ENCODE results near the gene GDAP1L1.
"Not testable (repeated sequence)": the region's sequence is repeated elsewhere in the genome, so short reads cannot be mapped to it uniquely, and the experiment has no call there.

Gene GDAP1L1

GRCh38 chr20:44221368-44221954 lies 25.6 kb upstream of the GDAP1L1 start:
- no peak overlapping the region for H3K9ac ChIP-seq (ENCODE audit: low read length)
- H3K4me3 ChIP-seq (ENCODE audit: low read length) = no peak overlapping the region
- no peaks in the 10 kb centered on the region for H3K27me3 ChIP-seq (replicated peaks; ENCODE audit: control insufficient read depth, insufficient read depth, low read length)
- no peak for DNase-seq (ENCODE audit: low read depth)
- no peaks in the 10 kb centered on the region for H3K36me3 ChIP-seq (ENCODE audit: control insufficient read depth, insufficient read depth, low read length, severe bottlenecking)
- H3K4me1 ChIP-seq (ENCODE audit: control insufficient read depth, insufficient read depth, low read length) = peaks cover 13% of the 10 kb centered on the region
- no peaks in the 10 kb centered on the region for H3K9me3 ChIP-seq (ENCODE audit: control insufficient read depth, low read length)

- H3K9me3 ChIP-seq (ENCODE audit: control insufficient read depth, low read length) = no peaks in the 10 kb centered on the region
These were observed 25.1 kb upstream of the GDAP1L1 start for GRCh38 chr20:44222027-44222426.

GRCh38 chr20:44222633-44223368 lies 24.3 kb upstream of the GDAP1L1 start:
- Histone ChIP-seq H3K9me3 (ENCODE audit: control insufficient read depth, low read length) (no peaks in the 10 kb centered on the region), H3K36me3 (ENCODE audit: control insufficient read depth, insufficient read depth, low read length, severe bottlenecking) (no peaks in the 10 kb centered on the region), H3K9ac (ENCODE audit: low read length) (no peak overlapping the region), H3K27me3 (replicated peaks; ENCODE audit: control insufficient read depth, insufficient read depth, low read length) (no peaks in the 10 kb centered on the region), H3K4me3 (ENCODE audit: low read length) (no peak overlapping the region), H3K4me1 (ENCODE audit: control insufficient read depth, insufficient read depth, low read length) (peaks cover 10% of the 10 kb centered on the region)
- no peak for DNase-seq (ENCODE audit: low read depth)

More at GRCh38 chr20:44222027-44222426, 25.1 kb upstream of the GDAP1L1 start:
- no peak overlapping the region for H3K4me3 ChIP-seq (ENCODE audit: low read length)
- no peak for DNase-seq (ENCODE audit: low read depth)
- H3K9ac ChIP-seq (ENCODE audit: low read length) = no peak overlapping the region
- H3K4me1 ChIP-seq (ENCODE audit: control insufficient read depth, insufficient read depth, low read length) = peaks cover 13% of the 10 kb centered on the region
- no peaks in the 10 kb centered on the region for H3K36me3 ChIP-seq (ENCODE audit: control insufficient read depth, insufficient read depth, low read length, severe bottlenecking)
- H3K27me3 ChIP-seq (replicated peaks; ENCODE audit: control insufficient read depth, insufficient read depth, low read length) = no peaks in the 10 kb centered on the region

GRCh38 chr20:44223721-44224120 lies 23.4 kb upstream of the GDAP1L1 start:
- Histone ChIP-seq H3K36me3 (ENCODE audit: control insufficient read depth, insufficient read depth, low read length, severe bottlenecking) (no peaks in the 10 kb centered on the region), H3K4me1 (ENCODE audit: control insufficient read depth, insufficient read depth, low read length) (peaks cover 2% of the 10 kb centered on the region), H3K27me3 (replicated peaks; ENCODE audit: control insufficient read depth, insufficient read depth, low read length) (no peaks in the 10 kb centered on the region), H3K9me3 (ENCODE audit: control insufficient read depth, low read length) (no peaks in the 10 kb centered on the region), H3K9ac (ENCODE audit: low read length) (no peak overlapping the region), H3K4me3 (ENCODE audit: low read length) (no peak overlapping the region)
- no peak for DNase-seq (ENCODE audit: low read depth)

GRCh38 chr20:44224637-44225036 lies 22.5 kb upstream of the GDAP1L1 start:
- Histone ChIP-seq H3K36me3 (ENCODE audit: control insufficient read depth, insufficient read depth, low read length, severe bottlenecking) (no peaks in the 10 kb centered on the region), H3K4me3 (ENCODE audit: low read length) (no peak overlapping the region), H3K4me1 (ENCODE audit: control insufficient read depth, insufficient read depth, low read length) (no peaks in the 10 kb centered on the region), H3K27me3 (replicated peaks; ENCODE audit: control insufficient read depth, insufficient read depth, low read length) (no peaks in the 10 kb centered on the region), H3K9me3 (ENCODE audit: control insufficient read depth, low read length) (no peaks in the 10 kb centered on the region), H3K9ac (ENCODE audit: low read length) (no peak overlapping the region)
- no peak for DNase-seq (ENCODE audit: low read depth)

- H3K27me3 ChIP-seq (replicated peaks; ENCODE audit: control insufficient read depth, insufficient read depth, low read length) = no peaks in the 10 kb centered on the region
- H3K9me3 ChIP-seq (ENCODE audit: control insufficient read depth, low read length) = no peaks in the 10 kb centered on the region
- no peak overlapping the region for H3K9ac ChIP-seq (ENCODE audit: low read length)
- H3K36me3 ChIP-seq (ENCODE audit: control insufficient read depth, insufficient read depth, low read length, severe bottlenecking) = no peaks in the 10 kb centered on the region
- H3K4me1 ChIP-seq (ENCODE audit: control insufficient read depth, insufficient read depth, low read length) = no peaks in the 10 kb centered on the region
- no peak overlapping the region for H3K4me3 ChIP-seq (ENCODE audit: low read length)
- DNase-seq (ENCODE audit: low read depth) = no peak
These were observed 18.4 kb upstream of the GDAP1L1 start for GRCh38 chr20:44228465-44229258.

- Histone ChIP-seq H3K4me3 (ENCODE audit: low read length) (no peak overlapping the region), H3K9ac (ENCODE audit: low read length) (no peak overlapping the region), H3K27me3 (replicated peaks; ENCODE audit: control insufficient read depth, insufficient read depth, low read length) (no peaks in the 10 kb centered on the region), H3K4me1 (ENCODE audit: control insufficient read depth, insufficient read depth, low read length) (peaks cover 7% of the 10 kb centered on the region), H3K36me3 (ENCODE audit: control insufficient read depth, insufficient read depth, low read length, severe bottlenecking) (no peaks in the 10 kb centered on the region), H3K9me3 (ENCODE audit: control insufficient read depth, low read length) (no peaks in the 10 kb centered on the region)
- no peak for DNase-seq (ENCODE audit: low read depth)
These were observed 15.9 kb upstream of the GDAP1L1 start for GRCh38 chr20:44231193-44231592.

- H3K9me3 ChIP-seq (ENCODE audit: control insufficient read depth, low read length) = no peaks in the 10 kb centered on the region
- no peak overlapping the region for H3K4me3 ChIP-seq (ENCODE audit: low read length)
- H3K36me3 ChIP-seq (ENCODE audit: control insufficient read depth, insufficient read depth, low read length, severe bottlenecking) = no peaks in the 10 kb centered on the region
- DNase-seq (ENCODE audit: low read depth) = no peak
- H3K4me1 ChIP-seq (ENCODE audit: control insufficient read depth, insufficient read depth, low read length) = peaks cover 7% of the 10 kb centered on the region
- no peaks in the 10 kb centered on the region for H3K27me3 ChIP-seq (replicated peaks; ENCODE audit: control insufficient read depth, insufficient read depth, low read length)
- no peak overlapping the region for H3K9ac ChIP-seq (ENCODE audit: low read length)
These were observed 15.2 kb upstream of the GDAP1L1 start for GRCh38 chr20:44231713-44232468.

GRCh38 chr20:44232469-44232856 lies 14.6 kb upstream of the GDAP1L1 start:
- not testable (repeated sequence) for H3K27me3 ChIP-seq (replicated peaks; ENCODE audit: control insufficient read depth, insufficient read depth, low read length); H3K4me3 ChIP-seq (ENCODE audit: low read length); H3K9me3 ChIP-seq (ENCODE audit: control insufficient read depth, low read length); H3K4me1 ChIP-seq (ENCODE audit: control insufficient read depth, insufficient read depth, low read length); H3K9ac ChIP-seq (ENCODE audit: low read length); H3K36me3 ChIP-seq (ENCODE audit: control insufficient read depth, insufficient read depth, low read length, severe bottlenecking); DNase-seq (ENCODE audit: low read depth)

- peaks cover 7% of the 10 kb centered on the region for H3K4me1 ChIP-seq (ENCODE audit: control insufficient read depth, insufficient read depth, low read length)
- no peak for DNase-seq (ENCODE audit: low read depth)
- no peaks in the 10 kb centered on the region for H3K9me3 ChIP-seq (ENCODE audit: control insufficient read depth, low read length)
- no peak overlapping the region for H3K9ac ChIP-seq (ENCODE audit: low read length)
- H3K36me3 ChIP-seq (ENCODE audit: control insufficient read depth, insufficient read depth, low read length, severe bottlenecking) = no peaks in the 10 kb centered on the region
- no peaks in the 10 kb centered on the region for H3K27me3 ChIP-seq (replicated peaks; ENCODE audit: control insufficient read depth, insufficient read depth, low read length)
- H3K4me3 ChIP-seq (ENCODE audit: low read length) = no peak overlapping the region
These were observed 13.6 kb upstream of the GDAP1L1 start for GRCh38 chr20:44233436-44234016.

Data from adipocyte (in vitro differentiated cells).